ENCODE results near the gene AR. TPM values are rescaled to one million over a fixed set of nuclear protein-coding genes. Genes with fewer than 3 reads are reported as not detected.

Gene AR
- total RNA-seq, 1 experiment from 2014 or later = 0.86 TPM

- Histone ChIP-seq H3K36me3 (ENCODE audit: control insufficient read depth, insufficient read depth, low read length) (no peaks in the 10 kb centered on the region), H3K4me3 (ENCODE audit: low read depth, low read length) (no peak overlapping the region), H3K4me1 (no peaks in the 10 kb centered on the region), H3K9me3 (no peaks in the 10 kb centered on the region), H3K27me3 (replicated peaks; ENCODE audit: control insufficient read depth, insufficient read depth, low read length) (no peaks in the 10 kb centered on the region)
- no TSS peak for BruUV-seq (replicated peaks)
- H3K27me3 Mint-ChIP-seq (ENCODE audit: insufficient read depth, unreplicated experiment) = no peaks in the 10 kb centered on the region
- DNase-seq = no peak
- ChIA-PET CTCF (no interaction called here), POLR2A (no interaction called here)
- intact Hi-C loops (cut with micrococcal nuclease; ENCODE audit: unreplicated experiment) = no loop called here
- no peaks in the 10 kb centered on the region for H3K36me3 Mint-ChIP-seq (ENCODE audit: insufficient read depth, unreplicated experiment)
- H3K9me3 Mint-ChIP-seq (ENCODE audit: unreplicated experiment) = no peaks in the 10 kb centered on the region
- H3K4me3 Mint-ChIP-seq (ENCODE audit: unreplicated experiment) = no peak overlapping the region
- no peak overlapping the region for H3K27ac Mint-ChIP-seq (ENCODE audit: unreplicated experiment)
- TF ChIP-seq CTCF (IDR thresholded peaks at IDR 0.05; ENCODE audit: insufficient read depth in 1 of 2, low read depth in 1 of 2, low read length in 1 of 2, severe bottlenecking in 1 of 2, unreplicated experiment in 1 of 2) = no peak
- H3K4me1 Mint-ChIP-seq (ENCODE audit: low read depth, unreplicated experiment) = no peaks in the 10 kb centered on the region
Observed at GRCh38 chrX:67779099-67779498, 235.3 kb downstream of the AR start.
